Progenitor cell of endocrine pancreas (in vitro differentiated cells): ENCODE data around the gene S100A2. TPM values are rescaled to one million over a fixed set of nuclear protein-coding genes. Genes with fewer than 3 reads are reported as not detected.
A peak's percentile ranks its signal among the peaks of the same experiment; 100 is the strongest.

Source experiments
- DNase-seq: peaks from one replicate; pipeline ENCODE4 v3.0.0; 2021; ENCODE audit warnings: low spot score; ENCODE audit not compliant: unreplicated experiment
- H3K27ac Mint-ChIP-seq: 2 replicates; pipeline ENCODE4 v1.8.0; 2021; ENCODE audit warnings: mild to moderate bottlenecking, moderate library complexity, mixed read lengths
- H3K27me3 Mint-ChIP-seq: 2 replicates; pipeline ENCODE4 v1.8.0; 2021; ENCODE audit warnings: mixed read lengths
- H3K36me3 Mint-ChIP-seq: 2 replicates; pipeline ENCODE4 v1.8.0; 2022; ENCODE audit warnings: mixed read lengths; ENCODE audit not compliant: insufficient read depth
- H3K4me1 Mint-ChIP-seq: 2 replicates; pipeline ENCODE4 v1.8.0; 2021; ENCODE audit warnings: low read depth, mixed read lengths
- H3K4me3 Mint-ChIP-seq: 2 replicates; pipeline ENCODE4 v1.8.0; 2021; ENCODE audit warnings: low read depth, mild to moderate bottlenecking, moderate library complexity, mixed read lengths
- H3K9me3 Mint-ChIP-seq: 2 replicates; pipeline ENCODE4 v1.8.0; 2021; ENCODE audit warnings: low read depth, mixed read lengths
- CTCF ChIP-seq: fragments of 200-600 bp; sonication (generic); IDR thresholded peaks from one replicate; pipeline ENCODE4 v1.5.0; 2021; ENCODE audit warnings: antibody characterized with exemption, mild to moderate bottlenecking; ENCODE audit not compliant: unreplicated experiment
- total RNA-seq: library from RNA; stranded (reverse); gene quantifications from 2 replicates; pipeline ENCODE4 v1.2.1, GENCODE V29; 2021

The S100A2 gene
- total RNA-seq, 1 donor from 2014 or later: 0.36 TPM

GRCh38 chr1:153553830-153554541, 11.7 kb downstream of the S100A2 start:
- Mint-ChIP-seq H3K9me3 (no peaks in the 10 kb centered on the region), H3K27ac (no peak overlapping the region), H3K36me3 (no peaks in the 10 kb centered on the region), H3K4me3 (no peak overlapping the region), H3K27me3 (peaks cover 11% of the 10 kb centered on the region), H3K4me1 (peaks cover 7% of the 10 kb centered on the region)
- no peak for TF ChIP-seq CTCF
- DNase-seq: no peak

DNA sequence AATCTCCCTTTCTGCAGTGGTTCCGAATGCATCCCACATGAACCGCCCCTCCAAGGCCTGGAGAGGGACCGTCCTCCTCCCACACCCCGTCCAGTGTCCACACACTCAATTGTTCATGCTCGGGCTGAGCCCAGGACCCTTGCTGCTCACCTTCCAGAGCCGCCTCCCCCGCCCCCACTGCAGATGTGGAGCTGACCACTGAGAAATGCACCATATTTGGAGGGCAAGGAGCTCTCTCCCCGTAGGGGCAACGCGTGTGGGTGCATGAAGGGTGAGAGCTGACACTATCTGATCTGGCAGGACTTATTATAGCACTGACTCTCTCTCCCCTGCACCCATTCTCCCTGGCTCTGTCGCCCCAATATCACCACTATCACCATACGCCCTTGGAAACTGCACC, 12.5 kb downstream of the S100A2 start:
- peaks cover 11% of the 10 kb centered on the region for H3K27me3 Mint-ChIP-seq
- no peak for TF ChIP-seq CTCF
- no peak for DNase-seq
- H3K36me3 Mint-ChIP-seq: no peaks in the 10 kb centered on the region
- H3K27ac Mint-ChIP-seq: no peak overlapping the region
- no peak overlapping the region for H3K4me3 Mint-ChIP-seq
- no peaks in the 10 kb centered on the region for H3K9me3 Mint-ChIP-seq
- H3K4me1 Mint-ChIP-seq: peaks cover 7% of the 10 kb centered on the region

DNA sequence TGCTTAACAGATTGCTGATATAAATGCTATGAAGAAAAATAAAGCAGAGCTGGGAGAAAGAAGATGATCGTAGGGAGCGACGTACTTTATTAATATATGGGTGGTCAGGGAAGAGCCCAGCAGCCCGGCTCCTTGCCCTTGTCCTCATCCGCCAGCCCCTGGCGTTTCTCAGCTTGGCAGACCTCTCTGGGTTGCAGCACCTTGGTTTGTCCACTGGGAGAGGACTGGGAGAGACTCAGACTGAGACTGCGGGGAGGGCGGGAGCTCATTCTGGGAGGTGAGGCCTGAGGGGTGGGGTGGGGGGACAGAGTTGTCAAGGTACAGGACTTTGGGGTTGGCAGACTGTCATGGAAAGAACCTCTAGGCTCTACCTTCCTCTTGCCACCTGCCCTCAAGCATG, 13.3 kb downstream of the S100A2 start:
- H3K27ac Mint-ChIP-seq: no peak overlapping the region
- H3K4me3 Mint-ChIP-seq: no peak overlapping the region
- H3K27me3 Mint-ChIP-seq: peaks cover 11% of the 10 kb centered on the region
- no peak for TF ChIP-seq CTCF
- no peaks in the 10 kb centered on the region for H3K9me3 Mint-ChIP-seq
- H3K4me1 Mint-ChIP-seq: peaks cover 7% of the 10 kb centered on the region
- H3K36me3 Mint-ChIP-seq: no peaks in the 10 kb centered on the region
- no peak for DNase-seq

- TF ChIP-seq CTCF: no peak
- H3K4me1 Mint-ChIP-seq: peaks cover 9% of the 10 kb centered on the region
- H3K36me3 Mint-ChIP-seq: no peaks in the 10 kb centered on the region
- H3K27me3 Mint-ChIP-seq: peaks cover 11% of the 10 kb centered on the region
- no peaks in the 10 kb centered on the region for H3K9me3 Mint-ChIP-seq
- no peak for DNase-seq
- H3K4me3 Mint-ChIP-seq: no peak overlapping the region
- peak overlapping the region; percentile 58 for H3K27ac Mint-ChIP-seq
These were observed 14.7 kb downstream of the S100A2 start for GRCh38 chr1:153550827-153551500.

DNA sequence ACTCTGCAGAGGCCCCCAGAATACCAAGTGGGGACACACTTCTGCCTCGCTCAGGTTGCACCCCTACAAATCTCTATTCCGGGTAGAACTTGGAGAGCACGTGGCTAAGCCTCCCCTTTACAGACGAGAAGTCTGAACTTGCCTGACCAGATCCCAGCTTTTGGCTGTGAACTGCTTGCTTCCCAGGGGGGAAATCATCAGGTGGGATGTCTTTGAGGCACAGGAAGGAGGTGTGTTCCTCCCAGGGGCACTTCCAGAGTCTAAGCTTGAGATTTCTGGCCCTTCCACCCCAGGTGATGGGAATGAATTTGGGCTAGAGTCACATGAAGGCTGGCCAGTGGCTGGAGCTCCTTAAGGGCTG, 15.3 kb downstream of the S100A2 start:
- no peak for TF ChIP-seq CTCF
- Mint-ChIP-seq H3K9me3 (no peaks in the 10 kb centered on the region), H3K27me3 (peaks cover 11% of the 10 kb centered on the region), H3K36me3 (no peaks in the 10 kb centered on the region), H3K4me3 (no peak overlapping the region), H3K27ac (no peak overlapping the region), H3K4me1 (peaks cover 14% of the 10 kb centered on the region)
- DNase-seq: no peak
